ENCODE measurements around the gene FRYL.

The FRYL gene

GRCh38 chr4:48629458-48629857 is 150.6 kb downstream of the FRYL start:
- no peak overlapping the region for H3K4me3 ChIP-seq (ENCODE audit: low read depth, low read length)
- H3K9me3 ChIP-seq (ENCODE audit: control insufficient read depth, low read length) = no peaks in the 10 kb centered on the region
- no peak overlapping the region for H3K9ac ChIP-seq
- H3K79me2 ChIP-seq = no peaks in the 10 kb centered on the region
- TF ChIP-seq, protein P1, sequence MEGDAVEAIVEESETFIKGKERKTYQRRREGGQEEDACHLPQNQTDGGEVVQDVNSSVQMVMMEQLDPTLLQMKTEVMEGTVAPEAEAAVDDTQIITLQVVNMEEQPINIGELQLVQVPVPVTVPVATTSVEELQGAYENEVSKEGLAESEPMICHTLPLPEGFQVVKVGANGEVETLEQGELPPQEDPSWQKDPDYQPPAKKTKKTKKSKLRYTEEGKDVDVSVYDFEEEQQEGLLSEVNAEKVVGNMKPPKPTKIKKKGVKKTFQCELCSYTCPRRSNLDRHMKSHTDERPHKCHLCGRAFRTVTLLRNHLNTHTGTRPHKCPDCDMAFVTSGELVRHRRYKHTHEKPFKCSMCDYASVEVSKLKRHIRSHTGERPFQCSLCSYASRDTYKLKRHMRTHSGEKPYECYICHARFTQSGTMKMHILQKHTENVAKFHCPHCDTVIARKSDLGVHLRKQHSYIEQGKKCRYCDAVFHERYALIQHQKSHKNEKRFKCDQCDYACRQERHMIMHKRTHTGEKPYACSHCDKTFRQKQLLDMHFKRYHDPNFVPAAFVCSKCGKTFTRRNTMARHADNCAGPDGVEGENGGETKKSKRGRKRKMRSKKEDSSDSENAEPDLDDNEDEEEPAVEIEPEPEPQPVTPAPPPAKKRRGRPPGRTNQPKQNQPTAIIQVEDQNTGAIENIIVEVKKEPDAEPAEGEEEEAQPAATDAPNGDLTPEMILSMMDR (IDR thresholded peaks at IDR 0.05) = no peak
- no peak overlapping the region for H3K4me2 ChIP-seq (ENCODE audit: low read length)
- no peaks in the 10 kb centered on the region for H3K36me3 ChIP-seq (ENCODE audit: control insufficient read depth, insufficient read depth, low read length)
- H3K27me3 ChIP-seq (ENCODE audit: control insufficient read depth, insufficient read depth, low read length) = no peaks in the 10 kb centered on the region
- H3K4me1 ChIP-seq = no peaks in the 10 kb centered on the region
- H3K27ac ChIP-seq = no peak overlapping the region
- no peak overlapping the region for H2AFZ ChIP-seq

GRCh38 chr4:48623182-48623780 is 156.8 kb downstream of the FRYL start:
- H3K79me2 ChIP-seq = no peaks in the 10 kb centered on the region
- no peak overlapping the region for H3K9ac ChIP-seq
- no peak overlapping the region for H2AFZ ChIP-seq
- no peaks in the 10 kb centered on the region for H3K4me1 ChIP-seq
- H3K4me3 ChIP-seq (ENCODE audit: low read depth, low read length) = no peak overlapping the region
- H3K36me3 ChIP-seq (ENCODE audit: control insufficient read depth, insufficient read depth, low read length) = no peaks in the 10 kb centered on the region
- no peak overlapping the region for H3K4me2 ChIP-seq (ENCODE audit: low read length)
- H3K27me3 ChIP-seq (ENCODE audit: control insufficient read depth, insufficient read depth, low read length) = no peaks in the 10 kb centered on the region
- H3K27ac ChIP-seq = no peak overlapping the region
- TF ChIP-seq, protein P1 (IDR thresholded peaks at IDR 0.05) = no peak
- no peaks in the 10 kb centered on the region for H3K9me3 ChIP-seq (ENCODE audit: control insufficient read depth, low read length)

DNA sequence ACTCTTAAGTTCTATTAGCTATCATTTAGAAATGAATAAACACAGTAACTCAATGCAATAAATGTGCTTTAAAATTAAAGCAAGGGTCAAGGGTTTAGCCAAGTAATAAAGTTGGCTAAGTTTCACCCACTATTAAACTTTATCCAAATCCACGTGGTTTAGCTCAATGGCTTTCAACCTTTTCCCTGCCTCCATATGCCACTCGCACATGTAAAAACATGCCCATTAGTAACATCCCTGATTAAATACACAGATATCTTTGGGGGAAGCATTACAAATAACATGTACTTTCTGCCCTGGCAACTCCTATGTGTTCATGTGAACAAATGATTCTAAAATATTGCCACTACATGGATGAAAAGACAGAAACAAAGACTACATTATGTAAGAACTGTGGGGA is 159.2 kb downstream of the FRYL start:
- H3K79me2 ChIP-seq = no peaks in the 10 kb centered on the region
- no peaks in the 10 kb centered on the region for H3K36me3 ChIP-seq (ENCODE audit: control insufficient read depth, insufficient read depth, low read length)
- no peaks in the 10 kb centered on the region for H3K27me3 ChIP-seq (ENCODE audit: control insufficient read depth, insufficient read depth, low read length)
- H3K4me3 ChIP-seq (ENCODE audit: low read depth, low read length) = no peak overlapping the region
- TF ChIP-seq, protein P1 (IDR thresholded peaks at IDR 0.05) = no peak
- no peak overlapping the region for H3K4me2 ChIP-seq (ENCODE audit: low read length)
- H3K4me1 ChIP-seq = no peaks in the 10 kb centered on the region
- H3K9me3 ChIP-seq (ENCODE audit: control insufficient read depth, low read length) = no peaks in the 10 kb centered on the region
- H3K9ac ChIP-seq = no peak overlapping the region
- no peak overlapping the region for H2AFZ ChIP-seq
- H3K27ac ChIP-seq = no peak overlapping the region

- H2AFZ ChIP-seq = no peak overlapping the region
- no peak overlapping the region for H3K4me2 ChIP-seq (ENCODE audit: low read length)
- no peaks in the 10 kb centered on the region for H3K9me3 ChIP-seq (ENCODE audit: control insufficient read depth, low read length)
- H3K27ac ChIP-seq = no peak overlapping the region
- no peaks in the 10 kb centered on the region for H3K4me1 ChIP-seq
- no peak overlapping the region for H3K9ac ChIP-seq
- TF ChIP-seq, protein P1 (IDR thresholded peaks at IDR 0.05) = no peak
- no peak overlapping the region for H3K4me3 ChIP-seq (ENCODE audit: low read depth, low read length)
- no peaks in the 10 kb centered on the region for H3K79me2 ChIP-seq
- no peaks in the 10 kb centered on the region for H3K27me3 ChIP-seq (ENCODE audit: control insufficient read depth, insufficient read depth, low read length)
- H3K36me3 ChIP-seq (ENCODE audit: control insufficient read depth, insufficient read depth, low read length) = no peaks in the 10 kb centered on the region
Observed at GRCh38 chr4:48620093-48620492, 160.0 kb downstream of the FRYL start.

DNA sequence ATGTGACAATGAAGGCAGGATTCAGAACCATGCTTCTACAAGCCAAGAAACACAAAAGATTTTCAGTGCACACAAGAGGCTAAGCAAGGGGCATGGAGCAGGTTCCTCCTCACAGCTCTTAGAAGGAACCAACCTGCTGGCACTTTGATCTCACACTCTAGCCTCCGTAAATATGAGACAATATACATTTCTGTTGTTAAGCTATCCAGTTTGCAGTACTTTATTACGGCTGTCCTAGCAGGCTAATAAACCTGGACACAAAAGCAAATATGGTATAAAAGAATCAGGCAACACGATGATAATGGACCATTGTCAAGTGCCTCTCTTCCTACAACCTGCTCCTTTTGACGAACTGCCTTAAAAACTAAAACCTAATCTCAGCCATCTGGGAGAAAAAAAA is 175.6 kb downstream of the FRYL start:
- H3K27me3 ChIP-seq (ENCODE audit: control insufficient read depth, insufficient read depth, low read length) = no peaks in the 10 kb centered on the region
- H3K9ac ChIP-seq = no peak overlapping the region
- no peak overlapping the region for H2AFZ ChIP-seq
- H3K4me1 ChIP-seq = no peaks in the 10 kb centered on the region
- no peak overlapping the region for H3K27ac ChIP-seq
- no peaks in the 10 kb centered on the region for H3K79me2 ChIP-seq
- H3K36me3 ChIP-seq (ENCODE audit: control insufficient read depth, insufficient read depth, low read length) = no peaks in the 10 kb centered on the region
- H3K4me3 ChIP-seq (ENCODE audit: low read depth, low read length) = no peak overlapping the region
- no peak overlapping the region for H3K4me2 ChIP-seq (ENCODE audit: low read length)
- TF ChIP-seq, protein P1 (IDR thresholded peaks at IDR 0.05) = no peak
- H3K9me3 ChIP-seq (ENCODE audit: control insufficient read depth, low read length) = no peaks in the 10 kb centered on the region
